NCI-H146 treated with DMSO at 0.1 percent for 48 hours (cell line): ENCODE data around the gene KLHL2.
"Not testable (repeated sequence)": the region's sequence is repeated elsewhere in the genome, so short reads cannot be mapped to it uniquely, and the experiment has no call there.

ENCODE experiments used
- DNase-seq: peaks from one replicate; lab custom pipeline; 2025; ENCODE audit not compliant: unreplicated experiment; lab: John Stamatoyannopoulos, UW

The KLHL2 gene

GRCh38 chr4:165286619-165287340 is 79.4 kb downstream of the KLHL2 start:
- DNase-seq, result not testable (repeated sequence)

GRCh38 chr4:165288226-165288625 is 80.9 kb downstream of the KLHL2 start:
- no peak for DNase-seq

GRCh38 chr4:165288639-165289422 is 81.5 kb downstream of the KLHL2 start:
- no peak for DNase-seq

- DNase-seq, result no peak
Measured at GRCh38 chr4:165289423-165289785, 82.0 kb downstream of the KLHL2 start.

GRCh38 chr4:165293061-165293460 is 85.7 kb downstream of the KLHL2 start:
- no peak for DNase-seq

- DNase-seq, result no peak
Measured at GRCh38 chr4:165293927-165294649, 86.7 kb downstream of the KLHL2 start.

GRCh38 chr4:165294907-165295306 is 87.5 kb downstream of the KLHL2 start:
- no peak for DNase-seq

GRCh38 chr4:165297626-165298025 is 90.3 kb downstream of the KLHL2 start:
- no peak for DNase-seq

GRCh38 chr4:165299399-165300060 is 92.2 kb downstream of the KLHL2 start:
- DNase-seq, result peak; percentile 5

GRCh38 chr4:165301833-165302232 is 94.5 kb downstream of the KLHL2 start:
- DNase-seq, result no peak

GRCh38 chr4:165302658-165303057 is 95.3 kb downstream of the KLHL2 start:
- DNase-seq, result no peak

GRCh38 chr4:165308166-165308565 is 100.8 kb downstream of the KLHL2 start:
- no peak for DNase-seq

GRCh38 chr4:165308606-165309005 is 101.2 kb downstream of the KLHL2 start:
- no peak for DNase-seq

- DNase-seq, result no peak
Measured at GRCh38 chr4:165309456-165309855, 102.1 kb downstream of the KLHL2 start.

- no peak for DNase-seq
Measured at GRCh38 chr4:165312506-165312905, 105.1 kb downstream of the KLHL2 start.

GRCh38 chr4:165319030-165319429 is 111.7 kb downstream of the KLHL2 start:
- no peak for DNase-seq

- no peak for DNase-seq
Measured at GRCh38 chr4:165319509-165319908, 112.1 kb downstream of the KLHL2 start.

GRCh38 chr4:165324236-165324917 is 117.0 kb downstream of the KLHL2 start:
- no peak for DNase-seq

- DNase-seq, result no peak
Measured at GRCh38 chr4:165324918-165325304, 117.5 kb downstream of the KLHL2 start.

GRCh38 chr4:165325732-165326512 is 118.6 kb downstream of the KLHL2 start:
- no peak for DNase-seq
